H9 (cell line): ENCODE data around the gene DNAI4. TPM values are rescaled to one million over a fixed set of nuclear protein-coding genes. Genes with fewer than 3 reads are reported as not detected.

ENCODE experiments used
- DNase-seq: peaks from one replicate; pipeline ENCODE4 v3.0.0-alpha.2; 2017
- H2AFZ ChIP-seq: one replicate; pipeline ENCODE4 v1.6.1; 2013; ENCODE audit warnings: mild to moderate bottlenecking, low read length, control low read depth, moderate library complexity
- H2AK5ac ChIP-seq: 2 replicates; pipeline ENCODE4 v1.6.1; 2013; ENCODE audit warnings: low read length, control low read depth, mixed read lengths; ENCODE audit not compliant: insufficient read length
- H2BK120ac ChIP-seq: one replicate; pipeline ENCODE4 v1.6.1; 2013; ENCODE audit warnings: low read depth, mild to moderate bottlenecking, low read length, control low read depth, inconsistent platforms; ENCODE audit not compliant: poor library complexity, severe bottlenecking
- H2BK12ac ChIP-seq: 2 replicates; pipeline ENCODE4 v1.6.1; 2013; ENCODE audit warnings: low read length, control low read depth, mixed read lengths, low read depth; ENCODE audit not compliant: insufficient read length
- H2BK15ac ChIP-seq: 2 replicates; pipeline ENCODE4 v1.6.1; 2013; ENCODE audit warnings: low read depth, low read length, control low read depth
- H2BK20ac ChIP-seq: one replicate; pipeline ENCODE4 v1.6.1; 2013; ENCODE audit warnings: low read depth, mild to moderate bottlenecking, low read length, control low read depth, inconsistent platforms; ENCODE audit not compliant: poor library complexity, severe bottlenecking
- H2BK5ac ChIP-seq: 2 replicates; pipeline ENCODE4 v1.6.1; 2013; ENCODE audit warnings: low read length, control low read depth, mixed read lengths; ENCODE audit not compliant: insufficient read length
- H3K14ac ChIP-seq: 2 replicates; pipeline ENCODE4 v1.6.1; 2013; ENCODE audit warnings: low read length, control low read depth; ENCODE audit not compliant: insufficient read depth
- H3K18ac ChIP-seq: 2 replicates; pipeline ENCODE4 v1.6.1; 2013; ENCODE audit warnings: low read depth, mild to moderate bottlenecking, mixed read lengths, low read length, control low read depth; ENCODE audit not compliant: insufficient read length
- H3K23ac ChIP-seq: 2 replicates; pipeline ENCODE4 v1.6.1; 2013; ENCODE audit warnings: low read length, control low read depth, mixed read lengths, low read depth; ENCODE audit not compliant: insufficient read length
- H3K23me2 ChIP-seq: 2 replicates; pipeline ENCODE4 v1.6.1; 2013; ENCODE audit warnings: low read depth, mild to moderate bottlenecking, mixed read lengths, low read length, control low read depth; ENCODE audit not compliant: insufficient read length, poor library complexity, severe bottlenecking
- H3K27ac ChIP-seq: 2 replicates; pipeline ENCODE4 v1.5.1; 2013; ENCODE audit warnings: low read length, control low read depth, mixed read lengths, low read depth; ENCODE audit not compliant: insufficient read length
- H3K27me3 ChIP-seq: 2 replicates; pipeline ENCODE4 v1.6.1; 2013; ENCODE audit warnings: low read length, control low read depth, inconsistent platforms; ENCODE audit not compliant: insufficient read depth
- H3K4ac ChIP-seq: 2 replicates; pipeline ENCODE4 v1.6.1; 2013; ENCODE audit warnings: low read depth, mild to moderate bottlenecking, control low read depth, inconsistent platforms, low read length, moderate library complexity
- H3K4me1 ChIP-seq: 2 replicates; pipeline ENCODE4 v1.6.1; 2013; ENCODE audit warnings: low read length, control low read depth, inconsistent platforms; ENCODE audit not compliant: insufficient read depth
- H3K4me2 ChIP-seq: 2 replicates; pipeline ENCODE4 v1.6.1; 2013; ENCODE audit warnings: low read length, control low read depth, mixed read lengths; ENCODE audit not compliant: insufficient read length, insufficient read depth
- H3K56ac ChIP-seq: 2 replicates; pipeline ENCODE4 v1.6.1; 2013; ENCODE audit warnings: low read depth, mild to moderate bottlenecking, mixed read lengths, low read length, control low read depth; ENCODE audit not compliant: insufficient read length
- H3K79me1 ChIP-seq: 2 replicates; pipeline ENCODE4 v1.6.1; 2013; ENCODE audit warnings: low read depth, mild to moderate bottlenecking, moderate library complexity, low read length, control low read depth, inconsistent platforms; ENCODE audit not compliant: insufficient read depth, poor library complexity, severe bottlenecking
- H3K79me2 ChIP-seq: 2 replicates; pipeline ENCODE4 v1.6.1; 2013; ENCODE audit warnings: low read length, control low read depth, inconsistent platforms; ENCODE audit not compliant: insufficient read depth
- H3K9ac ChIP-seq: 2 replicates; pipeline ENCODE4 v1.6.1; 2013; ENCODE audit warnings: low read length, control low read depth, mixed read lengths; ENCODE audit not compliant: insufficient read length; ENCODE audit errors: extremely low read depth
- H3K9me3 ChIP-seq: one replicate; pipeline ENCODE4 v1.6.1; 2013; ENCODE audit warnings: low read depth, low read length, inconsistent platforms; ENCODE audit not compliant: control insufficient read depth
- H3T11ph ChIP-seq: one replicate; pipeline ENCODE4 v1.6.1; 2013; ENCODE audit warnings: mild to moderate bottlenecking, low read length, control low read depth, inconsistent platforms
- H4K20me1 ChIP-seq: one replicate; pipeline ENCODE4 v1.6.1; 2013; ENCODE audit not compliant: control insufficient read depth, insufficient read length, insufficient read depth
- H4K5ac ChIP-seq: 2 replicates; pipeline ENCODE4 v1.6.1; 2013; ENCODE audit warnings: low read depth, mild to moderate bottlenecking, mixed read lengths, low read length, control low read depth; ENCODE audit not compliant: insufficient read length
- H4K8ac ChIP-seq: replicated peaks from 2 replicates; pipeline ENCODE4 v1.6.1; 2013; ENCODE audit warnings: low read length, control low read depth, mixed read lengths, low read depth; ENCODE audit not compliant: insufficient read length
- H4K91ac ChIP-seq: 2 replicates; pipeline ENCODE4 v1.6.1; 2013; ENCODE audit warnings: low read depth, mild to moderate bottlenecking, moderate library complexity, mixed read lengths, low read length, control low read depth; ENCODE audit not compliant: insufficient read length
- H3K27ac Mint-ChIP-seq, 3 experiments: 2 replicates in 2 of 3; 3 replicates in 1 of 3; pipeline ENCODE4 v1.8.0; 2020 to 2021; ENCODE audit warnings: mixed read lengths in 3 of 3, mild to moderate bottlenecking in 1 of 3, moderate library complexity in 1 of 3
- H3K27me3 Mint-ChIP-seq: 2 replicates; pipeline ENCODE4 v1.8.0; 2021; ENCODE audit warnings: low read depth, mild to moderate bottlenecking, moderate library complexity, mixed read lengths
- H3K36me3 Mint-ChIP-seq, 3 experiments: 2 replicates in 2 of 3; 3 replicates in 1 of 3; pipeline ENCODE4 v1.8.0; 2020 to 2021; ENCODE audit warnings: low read depth in 3 of 3, mixed read lengths in 3 of 3; ENCODE audit not compliant: insufficient read depth in 1 of 3
- H3K4me1 Mint-ChIP-seq, 2 experiments: 2 replicates each; pipeline ENCODE4 v1.8.0; 2020; ENCODE audit warnings: mixed read lengths in 2 of 2
- H3K4me3 Mint-ChIP-seq, 2 experiments: 2 replicates in 1 of 2; 3 replicates in 1 of 2; pipeline ENCODE4 v1.8.0; 2020 to 2021; ENCODE audit warnings: mild to moderate bottlenecking in 2 of 2, mixed read lengths in 2 of 2, moderate library complexity in 1 of 2
- H3K9me3 Mint-ChIP-seq, 2 experiments: 2 replicates in 1 of 2; 3 replicates in 1 of 2; pipeline ENCODE4 v1.8.0; 2020; ENCODE audit warnings: mild to moderate bottlenecking in 2 of 2, mixed read lengths in 2 of 2, moderate library complexity in 1 of 2
- CTCF ChIP-seq: fragments of 200-600 bp; sonication (generic); conservative IDR thresholded peaks from 3 replicates; pipeline ENCODE4 v1.8.0; 2021; ENCODE audit warnings: antibody characterized with exemption, mild to moderate bottlenecking
- WGBS: extraction: QIAGEN DNeasy Blood & Tissue Kit; methylation state at CpG from one replicate; pipeline ENCODE4 v1.1.7; 2013; ENCODE audit warnings: missing lambda C conversion rate, low lambda C conversion rate, mixed read lengths; ENCODE audit not compliant: insufficient read length; ENCODE audit errors: extremely low coverage; 5-methylcytosine and 5-hydroxymethylcytosine counted together
- total RNA-seq: library from RNA; stranded (reverse); gene quantifications from 2 replicates; pipeline ENCODE4 v1.2.1, GENCODE V29; 2021

Gene DNAI4
- total RNA-seq, 1 experiment from 2014 or later, result 1.4 TPM

GRCh38 chr1:66852870-66853269 is 71.8 kb downstream of the DNAI4 start:
- Histone ChIP-seq H4K91ac (no peak overlapping the region), H3K9ac (no peak overlapping the region), H2AK5ac (no peak overlapping the region), H3K4me1 (no peaks in the 10 kb centered on the region), H3K14ac (no peak overlapping the region), H2BK12ac (no peak overlapping the region), H4K5ac (no peak overlapping the region), H3K27ac (no peak overlapping the region), H4K20me1 (no peaks in the 10 kb centered on the region), H3K4ac (no peak overlapping the region), H3T11ph (no peak overlapping the region), H4K8ac (no peak overlapping the region), H3K56ac (no peak overlapping the region), H3K18ac (no peak overlapping the region), H3K4me2 (no peak overlapping the region), H3K79me2 (no peaks in the 10 kb centered on the region), H3K23me2 (no peaks in the 10 kb centered on the region), H2BK5ac (no peak overlapping the region), H2BK120ac (no peak overlapping the region), H3K23ac (no peak overlapping the region), H3K27me3 (no peaks in the 10 kb centered on the region), H2AFZ (no peak overlapping the region), H2BK15ac (no peak overlapping the region), H3K79me1 (no peaks in the 10 kb centered on the region), H3K9me3 (no peaks in the 10 kb centered on the region), H2BK20ac (no peak overlapping the region)
- Mint-ChIP-seq H3K36me3 (no peaks in the 10 kb centered on the region), H3K27me3 (no peaks in the 10 kb centered on the region; the same call in 1 of the 2 replicates), H3K4me1 (no peaks in the 10 kb centered on the region), H3K9me3 (no peaks in the 10 kb centered on the region), H3K27ac (no peak overlapping the region), H3K4me3 (no peak overlapping the region)
- no CpG with 5 or more reads among the region's 2 CpGs for WGBS
- no peak for TF ChIP-seq CTCF
- DNase-seq, result no peak
